Fibroblast of skin of left biceps (primary cell): ENCODE data around the gene SPDYA.
A peak's percentile ranks its signal among the peaks of the same experiment; 100 is the strongest.

ENCODE experiments used
- DNase-seq, 2 experiments: peaks; one replicate each; pipeline ENCODE4 v3.0.0-alpha.2; 2013; ENCODE audit warnings: low read depth in 2 of 2

Gene SPDYA

DNA sequence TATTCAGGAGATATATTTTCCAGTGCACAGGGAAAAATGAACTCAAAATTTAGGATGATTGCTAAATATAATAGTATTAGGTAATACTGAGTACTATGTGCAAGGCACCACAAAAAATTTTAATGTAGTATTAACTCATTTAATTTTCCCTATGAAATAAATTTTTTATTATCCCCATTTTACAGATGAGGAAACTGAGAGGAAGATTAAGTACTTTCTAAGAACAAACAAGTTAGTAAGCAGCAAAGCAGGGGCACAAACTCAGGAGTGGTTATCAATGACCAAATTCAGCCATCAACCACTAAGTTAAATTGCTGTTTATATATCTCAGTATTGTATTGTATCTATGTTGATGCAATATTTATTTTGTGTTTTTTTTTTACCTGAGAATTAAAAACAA lies 14.2 kb downstream of the SPDYA start:
- DNase-seq: no peak

DNA sequence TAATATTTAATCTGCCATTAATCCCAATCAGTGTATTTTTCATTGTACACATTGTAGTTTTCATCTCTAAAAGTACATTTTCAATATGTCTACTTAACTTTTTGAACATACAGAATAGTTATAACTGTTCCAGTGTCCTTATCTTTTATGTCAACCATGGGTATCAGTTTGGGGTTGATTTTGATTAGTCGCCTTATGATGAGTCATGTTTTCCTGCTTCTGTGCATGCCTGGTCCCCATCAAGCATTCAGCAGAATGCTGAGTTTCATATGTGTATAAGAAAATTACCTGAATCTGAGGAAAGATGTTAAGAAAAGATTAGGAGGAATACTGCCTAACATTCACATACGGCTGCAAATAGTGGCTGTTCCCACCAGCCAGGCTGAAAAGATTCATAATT lies 17.7 kb downstream of the SPDYA start:
- DNase-seq: no peak

DNA sequence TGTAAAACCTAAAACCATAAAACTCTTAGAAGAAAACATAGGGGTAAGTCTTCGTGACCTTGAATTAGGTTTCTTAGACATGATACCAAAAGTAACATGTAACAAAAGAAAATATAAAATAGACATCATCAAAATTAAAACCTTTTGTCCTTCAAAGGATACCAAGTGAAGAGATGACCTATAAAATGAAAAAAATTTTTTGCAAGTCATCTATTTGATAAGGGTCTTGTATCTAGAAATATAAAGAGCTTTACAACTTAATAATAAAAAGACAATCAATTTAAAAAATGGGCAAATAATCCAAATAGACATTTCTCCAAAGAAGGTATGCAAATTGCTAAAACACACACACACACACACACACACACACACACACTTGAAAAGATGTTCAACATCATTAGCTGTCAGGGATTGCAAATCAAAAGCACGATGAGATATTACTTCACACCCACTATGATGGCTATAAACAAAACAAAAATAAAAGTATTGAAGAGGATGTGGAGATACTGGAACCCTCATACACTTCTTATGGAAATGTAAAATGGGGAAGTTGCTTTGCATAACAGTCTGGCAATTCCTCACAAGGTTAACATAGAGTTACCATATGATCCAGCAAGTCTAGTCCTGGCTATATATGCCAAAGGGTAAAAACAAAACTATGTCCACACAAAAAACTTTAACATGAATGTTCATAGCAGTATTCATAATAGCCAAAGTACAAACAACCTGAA lies 23.3 kb downstream of the SPDYA start:
- no peak for DNase-seq

DNA sequence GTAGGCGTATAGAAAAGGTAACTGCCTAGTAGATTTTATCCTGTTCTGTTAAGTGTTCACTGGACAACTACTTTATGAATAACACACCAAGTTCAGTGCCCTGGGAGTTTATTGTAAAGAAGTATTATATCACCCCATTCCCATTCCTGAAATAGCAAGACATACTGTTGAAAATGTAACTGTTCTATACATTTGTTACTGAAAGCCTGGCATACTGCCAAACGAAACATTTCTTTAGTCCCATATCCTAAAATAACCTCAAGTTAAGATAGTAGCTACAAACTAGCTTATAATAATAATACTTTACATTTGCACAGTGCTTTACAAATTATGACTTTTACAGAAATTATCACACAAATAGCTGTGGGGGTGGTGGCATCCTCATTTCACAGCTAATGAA lies 25.1 kb downstream of the SPDYA start:
- DNase-seq: no peak

DNA sequence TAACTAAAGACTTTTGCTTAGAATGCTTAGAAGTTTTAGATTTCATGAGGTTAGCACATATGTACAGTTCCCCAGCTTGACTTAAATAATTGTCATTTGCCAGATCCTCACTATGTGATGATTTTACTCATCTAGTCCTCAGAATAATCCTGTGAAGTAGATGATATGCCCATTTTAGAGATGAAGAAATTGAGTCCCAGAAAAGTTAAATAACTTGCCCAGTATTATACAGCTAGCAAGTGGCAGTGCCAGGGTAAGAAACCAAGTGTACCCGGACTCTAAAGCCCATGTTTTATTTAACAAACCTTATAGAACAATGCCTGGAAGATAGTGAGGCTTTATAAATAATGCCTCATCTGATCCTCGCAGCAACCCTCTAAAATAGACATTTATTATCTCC lies 28.3 kb downstream of the SPDYA start:
- DNase-seq: no peak

DNA sequence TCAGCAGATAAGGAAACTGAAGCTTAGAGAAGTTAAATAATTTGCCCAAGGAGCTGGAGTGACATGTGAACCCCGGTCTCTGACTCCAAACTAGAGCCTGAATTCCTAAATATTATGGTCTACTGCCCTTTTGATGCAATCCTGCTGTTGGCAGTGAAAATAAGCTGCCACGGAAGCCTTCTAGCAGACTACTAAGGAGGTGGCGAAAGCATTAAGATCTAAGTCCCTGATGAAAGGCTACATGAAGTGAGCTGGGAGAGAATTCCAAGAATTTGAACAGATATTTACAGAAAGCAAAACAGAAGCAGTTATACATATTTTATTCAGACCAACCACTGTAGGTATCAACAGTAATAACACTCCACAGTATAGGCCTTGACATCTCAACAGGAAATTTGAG lies 31.4 kb downstream of the SPDYA start:
- no peak for DNase-seq

DNA sequence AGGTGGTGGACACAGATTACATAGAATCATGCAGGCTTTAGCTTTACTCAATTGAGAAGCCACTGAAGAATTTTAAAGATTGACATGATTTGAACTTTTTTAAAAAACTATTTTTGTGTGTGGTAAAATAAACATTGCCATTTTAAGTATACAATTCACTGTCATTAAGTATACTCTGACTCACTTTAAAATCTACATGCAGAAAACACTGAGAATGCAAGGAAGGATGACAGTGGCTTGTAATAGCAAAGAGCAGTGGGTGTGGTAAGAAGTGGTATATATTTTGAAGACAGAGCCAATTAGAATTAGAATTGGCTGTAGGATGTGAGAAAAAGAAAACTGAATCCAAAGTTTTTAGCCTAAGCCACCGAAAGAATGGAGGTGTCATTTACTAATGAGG lies 44.6 kb downstream of the SPDYA start:
- no peak for DNase-seq

DNA sequence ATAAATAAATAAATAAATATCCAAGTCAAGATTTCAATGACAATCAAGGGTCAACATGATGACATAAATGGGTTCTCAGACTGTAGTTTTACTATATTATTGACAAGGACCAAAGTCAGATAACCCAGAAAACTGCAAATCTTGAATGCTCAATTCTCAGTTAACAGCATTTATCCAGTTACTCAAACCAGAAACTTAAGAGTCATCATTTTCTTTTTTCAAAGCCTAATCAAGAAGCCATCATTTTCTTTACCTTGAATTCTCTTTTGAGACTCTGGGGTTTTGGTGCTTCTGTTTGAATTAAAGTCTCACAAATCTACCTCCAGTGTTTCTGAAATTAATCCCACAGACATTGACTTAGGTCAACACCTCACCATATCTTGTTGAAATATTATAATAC lies 45.3 kb downstream of the SPDYA start:
- DNase-seq: no peak

DNA sequence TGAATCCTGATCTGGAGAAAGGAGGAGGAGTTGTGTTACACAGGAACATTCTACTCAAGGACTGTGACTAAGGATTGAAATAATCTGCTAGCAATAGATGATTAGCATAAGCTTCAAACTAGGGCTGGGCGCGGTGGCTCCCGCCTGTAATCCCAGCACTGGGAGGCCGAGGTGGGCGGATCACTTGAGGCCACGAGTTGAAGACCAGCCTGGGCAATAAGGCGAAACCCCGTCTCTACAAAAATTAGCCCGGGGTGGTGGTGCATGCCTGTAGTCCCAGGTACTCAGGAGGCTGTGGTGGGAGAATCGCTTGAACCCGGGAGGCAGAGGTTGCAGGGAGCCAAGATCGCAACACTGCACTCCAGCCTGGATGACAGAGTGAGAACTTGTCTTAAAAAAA lies 58.0 kb downstream of the SPDYA start:
- no peak for DNase-seq

DNA sequence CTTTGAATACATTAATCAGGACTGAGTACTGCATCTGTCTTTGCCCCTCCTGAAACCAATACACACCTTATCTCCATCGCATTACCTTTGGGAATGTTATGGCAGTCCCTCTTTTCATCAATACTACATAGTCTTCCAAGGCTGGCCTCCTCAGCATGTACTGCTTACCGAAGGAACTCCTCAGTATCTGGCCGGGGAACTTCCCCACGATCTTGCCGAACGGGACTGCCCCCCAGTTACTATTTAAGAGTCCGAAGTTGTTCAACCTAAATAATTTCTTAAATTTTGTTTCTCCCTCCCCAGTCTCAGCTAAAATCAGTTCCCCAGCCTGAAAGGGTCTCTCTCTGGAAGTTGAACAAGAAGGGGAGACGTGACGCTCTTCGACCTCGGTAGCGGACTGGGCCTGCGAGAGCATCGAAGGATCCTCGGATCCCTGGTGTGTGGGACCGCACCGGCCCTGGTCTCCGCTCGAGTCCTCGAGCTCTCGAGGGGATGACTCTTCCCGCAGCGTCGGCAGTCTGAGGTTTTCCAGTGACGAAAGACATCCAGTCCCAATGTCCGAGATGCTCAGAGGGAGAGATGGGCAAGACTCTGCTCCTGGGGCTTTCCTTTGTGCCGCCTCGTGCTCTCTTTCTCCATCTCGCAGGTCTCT lies 59.0 kb downstream of the SPDYA start:
- DNase-seq: peak in 1 of 2 experiments; percentile 1

DNA sequence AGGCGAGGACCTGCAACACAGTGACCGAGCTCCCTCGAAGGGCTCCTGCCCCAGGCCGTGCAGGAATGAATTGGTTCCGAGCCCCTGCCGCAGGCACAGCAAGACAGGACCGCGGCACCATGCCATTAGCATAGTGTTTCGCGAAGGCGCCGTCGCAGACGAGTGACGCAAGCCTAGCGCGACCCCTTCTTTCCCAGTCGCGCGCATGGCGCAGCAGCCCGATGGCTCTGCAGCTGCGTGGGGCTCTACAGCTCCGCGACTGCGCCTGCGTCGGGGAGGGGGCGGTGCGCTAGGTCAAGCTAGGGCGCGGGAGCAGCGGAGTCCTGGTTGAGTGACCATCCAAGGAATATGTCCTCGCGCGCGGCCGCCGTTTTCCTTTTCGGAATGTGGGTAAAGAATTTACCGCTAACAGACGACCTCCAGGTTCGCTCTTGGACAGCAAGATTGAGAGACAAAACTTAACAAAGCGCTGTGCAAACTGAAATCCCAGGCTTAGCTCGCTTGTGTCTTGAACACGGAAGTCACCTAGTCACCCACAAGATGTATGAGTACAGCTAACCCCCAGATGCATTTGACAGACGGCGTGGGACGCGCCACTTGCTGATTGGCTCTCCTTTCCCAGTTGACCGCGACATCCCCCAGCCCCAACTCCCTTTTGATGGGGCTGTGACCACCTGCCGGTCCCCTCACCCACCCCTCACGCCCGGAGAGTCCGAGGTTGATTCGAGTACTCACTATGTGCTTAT lies 59.7 kb downstream of the SPDYA start, which contains the start of gene TRMT61B:
TRMT61B (minus strand) TSS at position 164 of the 746 bp plus-strand sequence; CDS start at position 132, 32 bp downstream.
- DNase-seq: peak; percentile 76 to 86

DNA sequence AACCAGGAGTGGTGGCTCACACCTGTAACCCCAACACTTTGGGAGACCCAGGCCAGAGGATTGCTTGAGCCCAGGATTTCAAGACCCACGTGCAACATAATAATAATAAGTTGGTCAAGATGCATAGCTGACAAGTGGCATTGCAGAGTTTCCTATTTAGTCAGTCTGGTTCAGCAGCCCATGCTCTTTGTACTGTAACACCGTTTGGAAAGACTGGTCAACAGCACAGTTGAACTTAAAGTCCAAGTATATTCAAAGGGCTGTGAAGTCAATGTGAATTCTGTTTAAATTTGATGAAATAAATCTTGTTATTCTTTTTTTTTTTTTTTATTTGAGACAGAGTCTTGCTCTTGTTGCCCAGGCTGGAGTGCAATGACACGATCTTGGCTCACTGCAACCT lies 61.0 kb downstream of the SPDYA start:
- no peak for DNase-seq

DNA sequence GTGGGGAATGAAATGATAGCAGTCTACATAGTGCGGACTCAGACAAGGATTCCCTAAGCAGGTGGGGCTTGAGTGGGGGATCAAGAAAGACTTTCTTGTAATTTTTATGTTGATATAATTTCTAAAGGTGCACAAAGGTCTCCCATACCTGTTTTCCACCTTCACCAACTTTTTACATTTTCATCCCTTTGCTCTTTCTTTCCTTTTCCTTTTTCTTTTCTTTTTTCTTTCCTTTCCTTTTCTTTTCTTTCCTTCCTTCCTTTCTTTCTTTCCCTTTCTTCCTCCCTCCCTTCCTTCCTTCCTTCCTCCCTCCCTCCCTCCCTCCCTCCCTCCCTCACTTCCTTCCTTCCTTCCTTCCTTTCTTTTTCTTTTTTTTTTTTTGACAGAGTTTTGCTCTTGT lies 69.6 kb downstream of the SPDYA start:
- DNase-seq: no peak

DNA sequence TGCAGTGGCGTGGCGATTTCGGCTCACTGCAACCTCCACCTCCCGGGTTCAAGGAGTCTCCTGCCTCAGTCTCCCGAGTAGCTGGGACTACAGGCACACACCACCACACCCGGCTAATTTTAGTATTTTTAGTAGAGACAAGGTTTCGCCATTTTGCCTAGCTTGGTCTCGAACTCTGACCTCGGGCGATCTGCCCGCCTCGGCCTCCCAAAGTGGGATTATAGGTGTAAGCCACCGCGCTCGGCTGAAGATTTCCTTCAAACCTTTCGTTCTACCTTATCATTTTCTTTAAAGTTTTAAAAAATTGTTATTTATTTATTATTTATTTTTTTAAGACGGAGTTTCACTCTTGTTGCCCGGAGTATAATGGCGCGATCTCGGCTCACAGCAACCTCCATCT lies 82.9 kb downstream of the SPDYA start:
- DNase-seq: no peak

DNA sequence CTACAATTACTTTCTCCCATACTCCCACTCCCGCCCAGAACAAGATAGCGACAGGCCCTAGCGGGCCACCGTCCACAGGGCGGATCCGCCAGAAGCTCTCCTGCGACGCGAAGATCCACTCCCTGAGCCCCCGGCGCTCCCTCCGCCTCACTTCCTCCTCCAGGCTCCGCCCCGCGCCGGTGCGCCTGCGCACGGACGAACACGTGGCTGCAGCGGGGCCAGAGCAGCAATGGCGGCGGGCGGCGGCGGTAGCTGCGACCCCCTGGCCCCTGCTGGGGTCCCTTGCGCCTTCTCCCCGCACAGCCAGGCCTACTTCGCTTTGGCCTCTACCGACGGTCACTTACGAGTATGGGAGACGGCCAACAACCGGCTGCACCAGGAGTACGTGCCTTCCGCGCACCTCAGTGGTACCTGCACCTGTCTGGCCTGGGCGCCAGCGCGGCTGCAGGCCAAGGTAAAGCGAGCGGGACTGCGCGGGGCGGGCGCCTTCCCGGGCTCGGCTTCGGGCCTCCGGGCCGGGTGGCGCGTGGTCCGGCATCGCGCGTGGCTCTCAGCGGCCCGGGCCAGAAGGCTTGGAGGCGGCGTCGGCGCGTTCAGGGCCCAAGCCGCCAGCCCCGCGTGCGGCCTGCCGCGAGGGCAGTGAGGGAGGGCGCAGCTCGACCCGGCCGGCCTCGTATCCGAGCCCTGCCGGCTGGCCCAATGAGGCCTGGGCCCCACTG lies 84.0 kb downstream of the SPDYA start, which contains the start of gene WDR43:
WDR43 (plus strand) TSS at position 198 of the 719 bp plus-strand sequence; CDS start at position 230, 32 bp downstream.
- DNase-seq: peak; percentile 97 to 98

DNA sequence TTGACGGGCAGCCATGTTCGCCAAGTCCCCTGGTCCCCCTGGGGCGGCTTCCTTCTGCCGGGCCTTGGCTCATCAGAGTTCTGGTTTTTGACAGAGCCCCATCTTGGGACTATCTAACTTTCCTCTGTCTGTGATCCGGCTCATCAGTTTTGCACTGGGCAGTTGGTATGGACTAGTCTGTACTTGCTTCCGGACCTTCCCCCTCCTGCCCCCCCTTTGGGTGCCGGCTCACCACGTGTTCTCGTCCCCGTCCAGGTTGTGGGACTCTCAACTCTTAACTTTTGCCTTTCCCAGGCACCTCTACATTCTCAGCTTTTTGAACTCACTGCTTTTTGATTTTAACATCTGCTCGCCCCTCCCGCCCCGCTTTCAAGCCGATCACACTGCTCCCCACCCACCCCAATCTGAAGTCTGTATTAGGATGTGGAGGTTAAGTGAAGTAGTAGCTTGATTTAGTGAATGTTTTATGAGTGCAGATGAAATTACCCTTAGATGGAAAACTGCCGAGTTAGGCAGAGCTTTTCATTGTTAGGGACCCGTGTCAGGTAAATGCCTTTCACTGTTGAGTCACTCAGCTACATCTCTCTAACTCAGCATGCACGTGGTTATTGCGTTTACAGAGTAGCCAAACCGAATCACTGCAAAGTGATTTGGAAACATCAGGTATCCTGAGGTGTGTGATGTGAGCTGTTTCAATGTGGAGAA lies 84.7 kb downstream of the SPDYA start:
- DNase-seq: no peak

DNA sequence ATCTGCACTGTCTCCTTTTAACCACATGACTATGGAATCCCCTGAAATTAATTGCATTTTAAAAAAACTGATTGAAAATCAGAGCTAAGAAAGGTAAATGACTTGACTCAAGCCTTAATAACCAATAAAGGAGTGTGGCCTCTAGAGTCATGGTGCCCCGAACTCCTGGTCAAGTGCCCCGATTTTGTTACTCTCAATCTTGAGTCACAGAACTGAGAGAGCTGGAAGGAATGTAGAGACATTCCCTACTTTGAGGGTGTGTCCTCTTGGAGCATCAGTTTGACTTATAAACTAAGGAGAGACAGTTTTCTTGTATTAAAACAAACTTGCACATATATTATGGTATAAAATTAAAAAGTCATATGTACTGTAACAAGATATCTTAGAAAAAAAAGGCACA lies 86.3 kb downstream of the SPDYA start:
- no peak for DNase-seq

DNA sequence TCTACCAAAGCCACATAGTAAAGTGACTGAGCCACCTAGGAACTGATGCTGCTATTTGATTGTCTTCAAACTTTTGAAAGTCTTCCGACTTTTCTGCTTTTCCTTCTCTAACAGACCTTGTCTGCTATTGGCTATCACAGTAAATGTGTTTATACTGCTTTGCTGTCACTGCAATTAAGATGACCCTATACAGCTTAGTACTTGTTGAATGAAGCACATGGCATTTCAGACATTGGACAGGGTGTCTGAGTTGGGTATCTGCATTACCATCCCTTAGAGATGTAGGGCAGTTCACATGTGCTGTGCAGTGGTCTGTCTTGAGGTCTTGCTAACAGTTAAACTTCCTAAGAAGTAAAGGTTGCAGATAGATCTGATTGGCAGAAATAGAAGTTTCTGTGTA lies 87.4 kb downstream of the SPDYA start:
- DNase-seq: no peak
